ENCODE measurements around the gene APOBEC3C. TPM values are rescaled to one million over a fixed set of nuclear protein-coding genes. Genes with fewer than 3 reads are reported as not detected.
A peak's percentile ranks its signal among the peaks of the same experiment; 100 is the strongest.
"Not testable (repeated sequence)": the region's sequence is repeated elsewhere in the genome, so short reads cannot be mapped to it uniquely, and the experiment has no call there.

Gene APOBEC3C
- total RNA-seq, 2 donors from 2014 or later: 21.4 to 52.3 TPM

DNA sequence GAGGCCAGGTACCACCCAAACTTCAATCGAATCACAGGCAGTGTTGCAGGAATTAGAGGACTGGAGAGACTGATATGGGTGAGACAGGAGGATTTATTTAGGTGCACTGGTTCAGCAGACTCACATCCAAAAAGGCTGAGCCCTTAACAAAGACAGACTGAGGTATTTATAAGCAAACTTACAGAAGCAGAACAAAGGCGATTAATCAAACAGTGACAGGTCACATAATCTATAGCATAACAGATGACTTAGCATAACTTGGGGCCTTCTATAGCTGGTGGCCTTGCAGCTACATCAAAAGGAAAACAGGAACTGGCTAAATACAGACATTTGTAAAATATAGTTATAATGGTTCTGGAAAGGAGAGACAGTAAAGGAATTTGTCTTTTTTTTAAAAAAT is 29.8 kb upstream of the APOBEC3C start:
- DNase-seq (ENCODE audit: low spot score): no peak
- no peak for TF ChIP-seq POLR2A (IDR thresholded peaks at IDR 0.05)
- TF ChIP-seq POLR2AphosphoS5 (IDR thresholded peaks at IDR 0.05): no peak
- TF ChIP-seq, protein P1, sequence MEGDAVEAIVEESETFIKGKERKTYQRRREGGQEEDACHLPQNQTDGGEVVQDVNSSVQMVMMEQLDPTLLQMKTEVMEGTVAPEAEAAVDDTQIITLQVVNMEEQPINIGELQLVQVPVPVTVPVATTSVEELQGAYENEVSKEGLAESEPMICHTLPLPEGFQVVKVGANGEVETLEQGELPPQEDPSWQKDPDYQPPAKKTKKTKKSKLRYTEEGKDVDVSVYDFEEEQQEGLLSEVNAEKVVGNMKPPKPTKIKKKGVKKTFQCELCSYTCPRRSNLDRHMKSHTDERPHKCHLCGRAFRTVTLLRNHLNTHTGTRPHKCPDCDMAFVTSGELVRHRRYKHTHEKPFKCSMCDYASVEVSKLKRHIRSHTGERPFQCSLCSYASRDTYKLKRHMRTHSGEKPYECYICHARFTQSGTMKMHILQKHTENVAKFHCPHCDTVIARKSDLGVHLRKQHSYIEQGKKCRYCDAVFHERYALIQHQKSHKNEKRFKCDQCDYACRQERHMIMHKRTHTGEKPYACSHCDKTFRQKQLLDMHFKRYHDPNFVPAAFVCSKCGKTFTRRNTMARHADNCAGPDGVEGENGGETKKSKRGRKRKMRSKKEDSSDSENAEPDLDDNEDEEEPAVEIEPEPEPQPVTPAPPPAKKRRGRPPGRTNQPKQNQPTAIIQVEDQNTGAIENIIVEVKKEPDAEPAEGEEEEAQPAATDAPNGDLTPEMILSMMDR (IDR thresholded peaks at IDR 0.05): no peak
- intact Hi-C loops (cut with DNase I): no loop called here
- Histone ChIP-seq H3K27me3 (replicated peaks; ENCODE audit: insufficient read depth) (no peaks in the 10 kb centered on the region), H3K27ac (no peak overlapping the region), H3K36me3 (no peaks in the 10 kb centered on the region), H3K9me3 (no peaks in the 10 kb centered on the region), H3K4me1 (replicated peaks) (no peaks in the 10 kb centered on the region), H3K4me3 (no peak overlapping the region)
- WGBS: 96% methylated on average over 2 of the region's 2 CpGs

DNA sequence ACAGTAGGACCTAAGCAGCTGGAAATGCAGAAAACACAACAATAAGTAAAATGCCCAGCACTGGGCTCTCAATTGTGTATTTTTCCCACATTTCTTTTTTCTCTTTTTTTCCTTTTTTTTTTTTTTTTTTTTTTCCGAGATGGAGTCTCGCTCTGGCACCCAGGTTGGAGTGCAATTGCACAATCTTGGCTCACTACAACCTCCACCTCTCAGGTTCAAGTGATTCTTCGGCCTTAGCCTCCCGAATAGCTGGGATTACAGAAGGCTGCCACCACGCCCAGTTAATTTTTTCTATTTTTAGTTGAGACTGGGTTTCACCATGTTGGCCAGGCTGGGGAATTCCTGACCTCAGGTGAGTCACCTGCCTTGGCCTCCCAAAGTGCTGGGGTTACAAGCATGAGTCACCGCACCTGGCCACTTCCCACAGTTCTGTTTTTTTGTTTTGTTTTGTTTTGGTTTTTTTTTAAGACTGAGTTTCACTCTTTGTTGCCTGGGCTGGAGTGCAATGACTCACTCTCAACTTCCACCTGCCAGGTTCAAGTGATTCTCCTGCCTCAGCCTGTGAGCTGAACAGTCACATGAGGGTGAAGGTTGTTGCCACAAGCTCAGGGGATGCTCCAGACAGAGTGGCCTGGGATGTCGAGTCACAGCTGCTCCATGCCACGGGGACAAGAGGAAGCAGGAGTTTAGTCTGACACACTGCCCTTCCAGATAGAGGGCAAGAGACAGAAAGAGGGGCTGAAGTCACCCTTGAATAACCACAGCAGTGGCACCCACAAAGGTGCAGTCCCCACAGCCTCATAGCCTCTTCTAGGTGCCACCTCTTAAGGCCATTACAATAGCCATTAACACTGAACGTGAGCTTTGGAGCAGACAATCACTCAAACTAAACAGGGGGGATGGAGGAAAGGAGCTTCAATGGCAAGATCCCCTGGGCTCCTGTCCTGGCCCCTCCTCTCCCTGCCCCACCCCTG is 29.0 kb upstream of the APOBEC3C start:
- H3K27me3 ChIP-seq (replicated peaks; ENCODE audit: insufficient read depth); intact Hi-C loops (cut with DNase I); H3K4me3 ChIP-seq; H3K9me3 ChIP-seq; H3K4me1 ChIP-seq (replicated peaks); H3K27ac ChIP-seq; H3K36me3 ChIP-seq: not testable (repeated sequence)
- peak; percentile 46 for DNase-seq (ENCODE audit: low spot score)
- WGBS: 65% methylated on average over 9 of the region's 9 CpGs
- TF ChIP-seq POLR2AphosphoS5 (IDR thresholded peaks at IDR 0.05): peak; percentile 71

DNA sequence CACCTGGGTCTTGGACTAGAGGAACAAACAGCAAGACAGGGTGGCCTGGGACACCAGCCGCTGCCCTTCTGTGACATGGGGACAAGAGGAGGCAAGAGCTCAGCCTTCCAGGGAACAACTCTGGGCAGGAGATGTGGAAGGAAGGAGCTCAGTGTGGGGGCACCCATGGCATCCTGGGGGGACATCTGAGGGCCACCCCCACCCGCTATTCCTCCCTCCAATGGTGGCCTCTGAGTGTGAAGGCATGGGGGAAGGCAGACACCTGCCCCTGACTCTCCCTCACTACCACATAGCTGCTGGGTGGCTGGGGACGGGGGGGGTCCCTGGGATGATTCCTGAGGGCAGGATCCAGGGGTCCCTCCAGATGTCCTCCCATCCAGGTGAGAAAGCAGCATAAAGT is 27.4 kb upstream of the APOBEC3C start:
- H3K27me3 ChIP-seq (replicated peaks; ENCODE audit: insufficient read depth): no peaks in the 10 kb centered on the region
- intact Hi-C loops (cut with DNase I): no loop called here
- no peak for DNase-seq (ENCODE audit: low spot score)
- no peaks in the 10 kb centered on the region for H3K4me1 ChIP-seq (replicated peaks)
- WGBS: 100% methylated on average over 3 of the region's 3 CpGs
- no peak for TF ChIP-seq POLR2A (IDR thresholded peaks at IDR 0.05)
- H3K4me3 ChIP-seq: no peak overlapping the region
- H3K36me3 ChIP-seq: no peaks in the 10 kb centered on the region
- no peak overlapping the region for H3K27ac ChIP-seq
- no peaks in the 10 kb centered on the region for H3K9me3 ChIP-seq

DNA sequence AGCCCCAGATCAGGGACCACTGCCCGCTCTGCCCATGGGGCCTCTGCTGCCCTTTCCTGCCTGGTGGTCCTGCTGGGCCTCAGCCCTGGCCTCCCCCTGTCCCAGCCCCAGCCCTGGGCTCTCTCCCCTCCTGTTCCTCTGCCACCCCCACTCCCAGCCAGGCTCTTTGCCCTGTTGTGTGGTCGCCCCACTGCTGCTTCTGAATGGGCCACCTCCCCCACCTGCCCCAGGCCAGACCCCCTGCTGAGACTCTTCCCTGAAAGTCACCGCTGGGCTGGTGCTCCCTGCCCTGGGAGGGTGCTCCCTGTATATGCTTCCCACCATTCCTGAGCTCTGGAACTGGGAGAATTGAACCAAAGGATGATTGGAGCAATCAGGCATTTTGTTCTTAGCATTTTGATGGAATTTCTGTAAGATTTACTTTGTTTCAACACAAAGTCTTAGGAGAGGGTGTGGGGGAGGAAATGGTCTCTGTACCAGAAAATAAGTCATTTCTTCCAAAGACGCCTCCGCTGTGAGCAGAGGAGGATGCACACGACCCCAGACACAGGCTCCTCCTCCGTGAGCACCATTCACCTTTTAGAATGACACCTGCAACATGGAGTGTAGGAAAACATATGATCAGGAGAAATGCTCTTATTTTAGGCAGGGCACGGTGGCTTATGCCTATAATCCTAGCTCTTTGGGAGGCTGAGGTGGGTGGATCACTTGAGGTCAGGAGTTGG is 26.7 kb upstream of the APOBEC3C start:
- TF ChIP-seq, protein P1 (IDR thresholded peaks at IDR 0.05): no peak
- TF ChIP-seq POLR2A (IDR thresholded peaks at IDR 0.05) (no peak), POLR2AphosphoS5 (IDR thresholded peaks at IDR 0.05) (no peak)
- Histone ChIP-seq H3K4me3 (no peak overlapping the region), H3K27ac (no peak overlapping the region), H3K9me3 (no peaks in the 10 kb centered on the region), H3K27me3 (replicated peaks; ENCODE audit: insufficient read depth) (no peaks in the 10 kb centered on the region), H3K36me3 (no peaks in the 10 kb centered on the region), H3K4me1 (replicated peaks) (no peaks in the 10 kb centered on the region)
- WGBS: 86% methylated on average over 8 of the region's 8 CpGs
- intact Hi-C loops (cut with DNase I): no loop called here
- no peak for DNase-seq (ENCODE audit: low spot score)

DNA sequence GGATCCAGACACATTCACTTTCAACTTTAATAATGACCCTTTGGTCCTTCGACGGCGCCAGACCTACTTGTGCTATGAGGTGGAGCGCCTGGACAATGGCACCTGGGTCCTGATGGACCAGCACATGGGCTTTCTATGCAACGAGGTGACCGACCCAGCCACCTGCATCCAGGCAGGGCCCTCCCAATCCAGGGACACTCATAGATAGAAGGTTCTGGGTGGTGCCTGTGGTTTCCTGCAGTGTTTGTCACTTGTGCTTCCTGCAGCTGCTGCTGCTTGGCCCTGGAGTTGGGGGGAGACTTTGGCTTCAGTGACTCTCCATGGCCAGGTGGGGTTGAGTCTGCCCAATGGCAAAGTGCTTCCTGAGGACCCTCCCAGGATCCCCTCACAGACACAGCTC is 24.6 kb upstream of the APOBEC3C start:
- Histone ChIP-seq H3K4me3 (no peak overlapping the region), H3K36me3 (no peaks in the 10 kb centered on the region), H3K4me1 (replicated peaks) (no peaks in the 10 kb centered on the region), H3K27ac (no peak overlapping the region), H3K9me3 (no peaks in the 10 kb centered on the region), H3K27me3 (replicated peaks; ENCODE audit: insufficient read depth) (no peaks in the 10 kb centered on the region)
- WGBS: 91% methylated on average over 6 of the region's 6 CpGs
- intact Hi-C loops (cut with DNase I): no loop called here
- DNase-seq (ENCODE audit: low spot score): no peak
- TF ChIP-seq, protein P1 (IDR thresholded peaks at IDR 0.05): no peak
- TF ChIP-seq POLR2A (IDR thresholded peaks at IDR 0.05) (no peak), POLR2AphosphoS5 (IDR thresholded peaks at IDR 0.05) (no peak)

DNA sequence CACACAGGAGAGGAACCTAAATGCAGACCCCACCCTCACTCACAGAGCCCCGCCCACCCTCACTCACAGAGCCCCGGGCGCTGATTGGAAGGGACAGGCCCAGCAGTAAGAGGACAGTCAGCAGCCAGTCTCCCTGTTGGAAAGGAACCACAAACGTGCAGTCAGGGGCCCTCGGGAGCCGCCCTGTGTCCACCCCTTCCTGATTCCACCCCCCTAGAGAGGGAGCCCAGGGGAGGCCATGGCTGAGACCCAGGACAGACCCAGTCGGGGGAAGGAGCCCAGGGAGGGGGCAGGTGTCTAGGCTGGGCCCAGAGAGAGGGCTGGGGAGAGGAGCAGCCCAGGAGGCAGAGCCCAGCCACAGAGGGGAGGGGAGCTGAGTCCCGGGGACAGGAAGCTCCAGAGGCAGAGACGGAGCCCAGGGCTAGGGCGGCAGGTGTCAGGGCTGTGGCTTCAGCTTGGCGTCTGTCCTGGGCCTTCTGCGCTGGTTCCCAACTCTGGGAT is 21.1 kb upstream of the APOBEC3C start:
- H3K9me3 ChIP-seq; intact Hi-C loops (cut with DNase I); DNase-seq (ENCODE audit: low spot score); H3K4me1 ChIP-seq (replicated peaks); H3K27me3 ChIP-seq (replicated peaks; ENCODE audit: insufficient read depth); H3K36me3 ChIP-seq; H3K4me3 ChIP-seq; H3K27ac ChIP-seq: not testable (repeated sequence)
- WGBS: 37% methylated on average over 9 of the region's 12 CpGs
